Karpas-422 (cell line): ENCODE measurements around the gene MAPKBP1. TPM values are rescaled to one million over a fixed set of nuclear protein-coding genes. Genes with fewer than 3 reads are reported as not detected.
A peak's percentile ranks its signal among the peaks of the same experiment; 100 is the strongest.

Experiments
- DNase-seq: peaks from one replicate; pipeline ENCODE4 v3.0.0-alpha.2; 2015
- H2AFZ ChIP-seq: fragments of 200-600 bp; sonication (generic); 2 replicates; pipeline ENCODE4 v1.6.1; 2014; ENCODE audit warnings: antibody characterized with exemption, low read length, mixed read lengths
- H3K27ac ChIP-seq: fragments of 200-600 bp; sonication (generic); 2 replicates; pipeline ENCODE4 v1.5.1; 2014; ENCODE audit warnings: mild to moderate bottlenecking, low read length, moderate library complexity
- H3K27me3 ChIP-seq: fragments of 200-600 bp; sonication (generic); 2 replicates; pipeline ENCODE4 v1.6.1; 2014; ENCODE audit warnings: low read length, mixed read lengths
- H3K36me3 ChIP-seq: fragments of 200-600 bp; sonication (generic); 2 replicates; pipeline ENCODE4 v1.6.1; 2014; ENCODE audit warnings: low read length, mixed read lengths; ENCODE audit not compliant: insufficient read depth
- H3K4me1 ChIP-seq: fragments of 200-600 bp; sonication (generic); 2 replicates; pipeline ENCODE4 v1.6.1; 2014; ENCODE audit warnings: mild to moderate bottlenecking, low read length, mixed read lengths
- H3K4me2 ChIP-seq: fragments of 200-600 bp; sonication (generic); 2 replicates; pipeline ENCODE4 v1.6.1; 2014; ENCODE audit warnings: low read length, low read depth, mild to moderate bottlenecking; ENCODE audit not compliant: poor library complexity, severe bottlenecking
- H3K4me3 ChIP-seq: fragments of 200-600 bp; sonication (generic); 2 replicates; pipeline ENCODE4 v1.5.1; 2014; ENCODE audit warnings: mild to moderate bottlenecking, antibody characterized with exemption, low read length, mixed read lengths
- H3K79me2 ChIP-seq: fragments of 200-600 bp; sonication (generic); 2 replicates; pipeline ENCODE4 v1.6.1; 2014; ENCODE audit warnings: mild to moderate bottlenecking, low read length, mixed read lengths
- H3K9ac ChIP-seq: fragments of 200-600 bp; sonication (generic); 2 replicates; pipeline ENCODE4 v1.6.0; 2014; ENCODE audit warnings: low read length
- H3K9me2 ChIP-seq: fragments of 200-600 bp; sonication (generic), shearing (Covaris generic); replicated peaks from 2 replicates; pipeline ENCODE4 v1.6.0; 2014; ENCODE audit warnings: mild to moderate bottlenecking, low read length, moderate library complexity; ENCODE audit not compliant: insufficient read depth
- H3K9me3 ChIP-seq: fragments of 300-700, 200-600 bp; sonication (generic); 2 replicates; pipeline ENCODE4 v1.6.1; 2014; ENCODE audit warnings: low read length, mixed read lengths
- H4K20me1 ChIP-seq: fragments of 200-600 bp; sonication (generic); 2 replicates; pipeline ENCODE4 v1.6.1; 2014; ENCODE audit warnings: mild to moderate bottlenecking, antibody characterized with exemption, low read length, low read depth; ENCODE audit not compliant: insufficient read depth
- total RNA-seq: library from RNA; depleted of rRNA; stranded (reverse); fragments of >200 nt; shearing (Covaris generic); gene quantifications from 2 replicates; pipeline ENCODE4 v1.2.3, GENCODE V29; 2014; ENCODE audit warnings: low replicate concordance

Gene MAPKBP1
- total RNA-seq, 1 experiment from 2014 or later, result 17.8 TPM

DNA sequence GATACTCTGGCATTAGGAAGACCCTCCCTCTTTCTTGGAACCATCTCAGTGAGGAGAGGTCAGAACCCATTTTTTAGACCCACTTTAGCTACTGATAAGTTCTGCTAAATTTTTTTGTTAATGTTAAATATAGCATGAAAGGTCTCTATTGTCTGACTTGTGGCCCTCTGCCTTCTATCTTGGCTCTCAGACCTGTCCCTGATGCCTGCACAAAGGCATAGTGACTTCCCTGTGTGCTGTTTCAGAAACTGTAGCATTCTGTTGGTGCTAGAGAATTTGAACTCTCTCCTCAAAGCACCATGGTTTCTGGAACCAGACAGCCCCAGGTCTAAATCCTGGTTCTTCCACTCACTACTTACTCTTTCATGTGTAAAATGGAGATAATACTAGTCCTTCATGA lies 15.4 kb downstream of the MAPKBP1 start:
- no peaks in the 10 kb centered on the region for H3K9me2 ChIP-seq
- peak overlapping the region; percentile 43 for H3K9ac ChIP-seq
- DNase-seq, result no peak
- peak overlapping the region; percentile 55 for H3K27ac ChIP-seq
- peaks cover 45% of the 10 kb centered on the region for H3K4me1 ChIP-seq
- H3K4me2 ChIP-seq, result peak overlapping the region; percentile 47
- H3K79me2 ChIP-seq, result peaks cover 91% of the 10 kb centered on the region
- H3K36me3 ChIP-seq, result no peaks in the 10 kb centered on the region
- no peaks in the 10 kb centered on the region for H3K27me3 ChIP-seq
- no peak overlapping the region for H2AFZ ChIP-seq
- H3K9me3 ChIP-seq, result no peaks in the 10 kb centered on the region
- no peak overlapping the region; the same call in 1 of the 2 replicates for H3K4me3 ChIP-seq
- no peaks in the 10 kb centered on the region for H4K20me1 ChIP-seq

DNA sequence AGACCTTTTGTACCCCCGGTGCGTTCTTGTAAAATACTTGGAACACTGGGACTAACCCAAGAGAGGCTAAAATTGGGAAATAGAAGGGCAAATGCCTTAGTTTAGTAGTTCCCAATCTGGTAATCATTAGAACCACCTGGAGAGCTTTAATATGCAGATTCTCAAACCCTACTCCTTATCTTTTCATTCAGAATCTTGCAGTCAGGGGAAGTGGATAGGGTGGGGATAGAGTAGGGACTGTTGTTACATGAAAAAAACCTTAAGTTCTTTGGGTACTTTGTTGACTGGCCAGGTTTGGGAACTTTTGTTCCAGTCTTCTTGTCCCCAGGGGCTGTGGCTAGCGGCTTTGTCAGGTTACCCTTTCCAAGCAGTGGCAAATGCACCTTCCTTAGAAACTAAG lies 15.9 kb downstream of the MAPKBP1 start:
- H3K4me1 ChIP-seq, result peaks cover 45% of the 10 kb centered on the region
- DNase-seq, result no peak
- peaks cover 90% of the 10 kb centered on the region for H3K79me2 ChIP-seq
- no peaks in the 10 kb centered on the region for H4K20me1 ChIP-seq
- H3K4me3 ChIP-seq, result no peak overlapping the region
- no peaks in the 10 kb centered on the region for H3K9me2 ChIP-seq
- H3K9ac ChIP-seq, result no peak overlapping the region
- peak overlapping the region; percentile 55; the same call in 1 of the 2 replicates for H3K27ac ChIP-seq
- H2AFZ ChIP-seq, result no peak overlapping the region
- no peak overlapping the region for H3K4me2 ChIP-seq
- no peaks in the 10 kb centered on the region for H3K36me3 ChIP-seq
- H3K9me3 ChIP-seq, result no peaks in the 10 kb centered on the region
- H3K27me3 ChIP-seq, result no peaks in the 10 kb centered on the region

GRCh38 chr15:41790756-41791546 lies 16.7 kb downstream of the MAPKBP1 start:
- H3K4me1 ChIP-seq, result peaks cover 45% of the 10 kb centered on the region
- no peaks in the 10 kb centered on the region for H3K36me3 ChIP-seq
- H3K4me2 ChIP-seq, result no peak overlapping the region
- H3K4me3 ChIP-seq, result no peak overlapping the region
- DNase-seq, result no peak
- no peaks in the 10 kb centered on the region for H4K20me1 ChIP-seq
- H3K9me3 ChIP-seq, result no peaks in the 10 kb centered on the region
- no peaks in the 10 kb centered on the region for H3K27me3 ChIP-seq
- peaks cover 87% of the 10 kb centered on the region for H3K79me2 ChIP-seq
- no peak overlapping the region for H3K9ac ChIP-seq
- H3K27ac ChIP-seq, result no peak overlapping the region
- H3K9me2 ChIP-seq, result no peaks in the 10 kb centered on the region
- H2AFZ ChIP-seq, result no peak overlapping the region

DNA sequence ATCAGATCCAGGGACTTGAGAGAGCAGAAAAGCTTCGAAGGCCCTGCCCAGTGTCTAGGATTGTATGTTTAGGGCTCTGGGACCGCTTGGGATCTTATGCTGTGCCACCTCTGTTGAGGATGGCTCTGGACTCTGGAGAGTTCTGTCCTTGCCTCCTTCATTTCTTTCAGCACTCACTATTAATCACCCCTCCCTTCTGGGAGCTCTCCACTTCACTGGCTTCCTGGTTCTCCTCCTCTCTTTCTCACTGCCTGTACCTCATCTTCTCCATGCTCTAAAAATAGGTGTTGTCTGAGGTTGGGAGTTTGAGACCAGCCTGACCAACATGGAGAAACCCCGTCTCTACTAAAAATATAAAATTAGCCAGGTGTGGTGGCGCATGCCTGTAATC lies 17.3 kb downstream of the MAPKBP1 start:
- Histone ChIP-seq H4K20me1 (no peaks in the 10 kb centered on the region), H3K4me3 (no peak overlapping the region), H3K27ac (no peak overlapping the region), H3K9me2 (no peaks in the 10 kb centered on the region), H3K9me3 (no peaks in the 10 kb centered on the region), H3K36me3 (no peaks in the 10 kb centered on the region), H3K4me1 (peaks cover 45% of the 10 kb centered on the region), H3K9ac (no peak overlapping the region), H2AFZ (no peak overlapping the region), H3K79me2 (peaks cover 89% of the 10 kb centered on the region), H3K4me2 (no peak overlapping the region), H3K27me3 (no peaks in the 10 kb centered on the region)
- DNase-seq, result no peak

GRCh38 chr15:41792000-41792637 lies 17.8 kb downstream of the MAPKBP1 start:
- Histone ChIP-seq H2AFZ (no peak overlapping the region), H3K9me2 (no peaks in the 10 kb centered on the region), H3K36me3 (no peaks in the 10 kb centered on the region), H3K9me3 (no peaks in the 10 kb centered on the region), H4K20me1 (no peaks in the 10 kb centered on the region), H3K4me3 (no peak overlapping the region), H3K4me1 (peaks cover 45% of the 10 kb centered on the region), H3K79me2 (peaks cover 88% of the 10 kb centered on the region), H3K27ac (no peak overlapping the region), H3K4me2 (no peak overlapping the region), H3K9ac (no peak overlapping the region), H3K27me3 (no peaks in the 10 kb centered on the region)
- no peak for DNase-seq

GRCh38 chr15:41794081-41794480 lies 19.8 kb downstream of the MAPKBP1 start:
- Histone ChIP-seq H3K9me3 (no peaks in the 10 kb centered on the region), H3K9me2 (no peaks in the 10 kb centered on the region), H3K4me3 (no peak overlapping the region), H4K20me1 (no peaks in the 10 kb centered on the region), H3K4me1 (peaks cover 30% of the 10 kb centered on the region), H3K9ac (no peak overlapping the region), H2AFZ (no peak overlapping the region), H3K79me2 (peaks cover 80% of the 10 kb centered on the region), H3K36me3 (no peaks in the 10 kb centered on the region), H3K27me3 (no peaks in the 10 kb centered on the region), H3K27ac (no peak overlapping the region), H3K4me2 (no peak overlapping the region)
- no peak for DNase-seq

DNA sequence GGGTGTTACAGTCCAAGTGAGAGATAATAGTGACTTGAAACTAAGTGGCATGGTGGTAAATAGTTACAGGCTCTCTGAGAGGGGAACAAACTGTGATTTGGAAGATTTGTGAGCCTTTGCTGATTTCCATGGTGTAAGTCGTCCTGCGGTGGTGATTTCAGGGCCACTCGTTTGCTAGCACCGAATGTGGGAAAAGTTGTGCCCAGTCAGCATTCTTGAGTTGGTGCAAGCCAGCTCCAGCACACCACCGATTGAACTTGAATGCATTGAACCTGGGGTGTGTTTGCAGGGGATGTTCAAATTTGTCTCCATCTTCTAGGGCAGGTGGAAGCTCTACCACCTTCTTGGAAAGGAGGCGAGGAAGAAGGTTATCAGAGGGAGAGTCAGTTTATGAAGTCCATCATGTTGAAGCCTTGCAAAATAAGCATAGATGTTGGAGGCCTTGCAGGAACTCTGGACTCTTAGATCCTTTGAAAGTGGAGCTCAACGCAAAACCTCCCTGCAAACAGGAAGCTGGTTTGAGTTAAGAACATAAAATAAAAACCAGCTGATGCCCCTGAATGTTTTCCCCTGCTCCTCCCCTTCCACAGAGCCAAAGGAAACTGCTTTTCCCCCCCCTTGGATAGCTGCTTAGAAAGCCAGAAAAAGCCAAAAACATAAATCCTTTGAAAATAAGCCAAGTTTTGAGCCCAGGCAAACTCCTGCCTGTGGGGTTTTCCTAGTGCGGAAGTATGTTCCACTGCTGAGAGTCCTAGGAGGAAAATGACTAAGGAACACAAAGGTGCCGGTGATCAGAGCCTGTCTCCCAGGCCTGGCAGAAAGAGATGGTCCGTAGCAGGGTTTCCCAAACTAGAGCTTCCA lies 21.9 kb downstream of the MAPKBP1 start:
- Histone ChIP-seq H3K27me3 (no peaks in the 10 kb centered on the region), H3K27ac (no peak overlapping the region), H3K4me1 (peaks cover 12% of the 10 kb centered on the region), H3K79me2 (peaks cover 74% of the 10 kb centered on the region), H3K9ac (no peak overlapping the region), H3K4me3 (no peak overlapping the region), H4K20me1 (no peaks in the 10 kb centered on the region), H3K36me3 (0 out of 2 replicates have a peak, but pooled peaks cover 6% of the 10 kb centered on the region), H2AFZ (no peak overlapping the region), H3K4me2 (no peak overlapping the region), H3K9me3 (no peaks in the 10 kb centered on the region), H3K9me2 (no peaks in the 10 kb centered on the region)
- no peak for DNase-seq
